Endometrium (tissue), 2 donors: ENCODE results near the gene MBNL2.

ENCODE experiments used
- FAIRE-seq: peaks from 2 replicates; lab custom pipeline; 2012; peaks lifted over from hg19 to GRCh38; lab: Jason Lieb, UNC
- donor health status: control.
- donor health status: control.

The MBNL2 gene

GRCh38 chr13:97274829-97275649, 52.9 kb downstream of the MBNL2 start:
- peak; percentile 97 for FAIRE-seq

GRCh38 chr13:97275776-97276501, 53.8 kb downstream of the MBNL2 start:
- no peak for FAIRE-seq

GRCh38 chr13:97276862-97277269, 54.7 kb downstream of the MBNL2 start:
- FAIRE-seq: no peak

- FAIRE-seq: no peak
Observed at GRCh38 chr13:97278435-97279411, 56.6 kb downstream of the MBNL2 start.

- peak; percentile 98 for FAIRE-seq
Observed at GRCh38 chr13:97279913-97280312, 57.8 kb downstream of the MBNL2 start.

- FAIRE-seq: no peak
Observed at GRCh38 chr13:97280478-97280877, 58.3 kb downstream of the MBNL2 start.

- no peak for FAIRE-seq
Observed at GRCh38 chr13:97281028-97281427, 58.9 kb downstream of the MBNL2 start.

GRCh38 chr13:97282705-97283104, 60.6 kb downstream of the MBNL2 start:
- FAIRE-seq: no peak

GRCh38 chr13:97283888-97284287, 61.8 kb downstream of the MBNL2 start:
- FAIRE-seq: no peak

GRCh38 chr13:97284558-97284957, 62.4 kb downstream of the MBNL2 start:
- peak; percentile 15 for FAIRE-seq

GRCh38 chr13:97285221-97285955, 63.3 kb downstream of the MBNL2 start:
- FAIRE-seq: no peak

- FAIRE-seq: no peak
Observed at GRCh38 chr13:97286317-97287046, 64.3 kb downstream of the MBNL2 start.

GRCh38 chr13:97287047-97287383, 64.9 kb downstream of the MBNL2 start:
- no peak for FAIRE-seq

- FAIRE-seq: no peak
Observed at GRCh38 chr13:97288486-97288900, 66.4 kb downstream of the MBNL2 start.

- FAIRE-seq: no peak
Observed at GRCh38 chr13:97289514-97290298, 67.6 kb downstream of the MBNL2 start.

GRCh38 chr13:97295283-97296182, 73.4 kb downstream of the MBNL2 start:
- no peak for FAIRE-seq

- no peak for FAIRE-seq
Observed at GRCh38 chr13:97296740-97297139, 74.6 kb downstream of the MBNL2 start.

GRCh38 chr13:97298816-97299215, 76.7 kb downstream of the MBNL2 start:
- no peak for FAIRE-seq

- no peak for FAIRE-seq
Observed at GRCh38 chr13:97300871-97301270, 78.7 kb downstream of the MBNL2 start.
